Heart left ventricle (tissue), 16 donors: ENCODE results near the gene NOCT. TPM values are rescaled to one million over a fixed set of nuclear protein-coding genes. Genes with fewer than 3 reads are reported as not detected.

ENCODE experiments used
- ATAC-seq, 4 donors: fragments of 200-7000 bp; cut with Tn5 transposase; one replicate each; pipeline ENCODE4 v1.9.1; 2020 to 2022; ENCODE audit warnings: moderate library complexity in 4 of 4, mild to moderate bottlenecking in 3 of 4, moderate number of reproducible peaks in 1 of 4
- DNase-seq, 5 donors: peaks; one replicate each; pipeline ENCODE4 v3.0.0-alpha.2; 2020
- H3K27ac ChIP-seq, 12 donors: fragments of 200-600 bp; sonication (generic) in 4 of 12; one replicate each; pipeline versions ENCODE4 v1.5.0 to v1.8.0; 2016 to 2022; ENCODE audit warnings: mild to moderate bottlenecking in 2 of 12
- H3K27me3 ChIP-seq, 9 donors: fragments of 200-600 bp; sonication (generic) in 2 of 9; one replicate each; pipeline versions ENCODE4 v1.5.1 to v1.8.0; 2016 to 2022; ENCODE audit warnings: mild to moderate bottlenecking in 3 of 9
- H3K36me3 ChIP-seq, 9 donors: fragments of 200-600 bp; sonication (generic) in 2 of 9; one replicate each; pipeline versions ENCODE4 v1.5.0 to v1.8.0; 2018 to 2022; ENCODE audit warnings: mild to moderate bottlenecking in 2 of 9
- H3K4me1 ChIP-seq, 12 donors: fragments of 200-600 bp; sonication (generic) in 4 of 12; one replicate each; pipeline versions ENCODE4 v1.5.0 to v1.8.0; 2016 to 2022; ENCODE audit warnings: mild to moderate bottlenecking in 3 of 12
- H3K4me3 ChIP-seq, 12 donors: fragments of 200-600 bp; sonication (generic) in 4 of 12; one replicate each; pipeline versions ENCODE4 v1.5.0 to v1.8.0; 2017 to 2022; ENCODE audit warnings: mild to moderate bottlenecking in 9 of 12, moderate library complexity in 4 of 12
- H3K9me3 ChIP-seq, 12 donors: fragments of 200-600 bp; sonication (generic) in 4 of 12; one replicate each; pipeline versions ENCODE4 v1.5.0 to v1.8.0; 2016 to 2022; ENCODE audit warnings: mild to moderate bottlenecking in 1 of 12
- POLR2A ChIP-seq, 2 donors: fragments of 450-650 bp; IDR thresholded peaks; one replicate each; pipeline ENCODE4 v1.6.1; 2017; ENCODE audit warnings: antibody characterized with exemption in 2 of 2, mild to moderate bottlenecking in 2 of 2, moderate library complexity in 2 of 2
- WGBS, 4 donors: extraction: QIAGEN DNeasy Blood & Tissue Kit in 2 of 4; methylation state at CpG; one replicate each; pipeline versions ENCODE4 v1.1.5 to v1.1.7; 2013 to 2018; 5-methylcytosine and 5-hydroxymethylcytosine counted together
- intact Hi-C, 10 donors: fragments of 100-400 bp; cut with DNase I; formaldehyde crosslinking; loops; one replicate each; pipeline versions ENCODE4 v1.11.1 to v1.14.2; 2022
- polyA plus RNA-seq, 2 donors: library from polyadenylated mRNA; stranded (reverse); fragments of 200-250 nt; gene quantifications; one replicate each; pipeline ENCODE4 v1.2.3, GENCODE V29; 2013
- total RNA-seq, 9 donors: library from RNA; depleted of rRNA in 2 of 9; stranded (reverse); fragments of >200 nt in 2 of 9; fragmentation: NEBNext Ultra II Directional in 3 of 9; extraction: Animal tissue kit (Norgen Biotek cat#: 25700) in 3 of 9; gene quantifications; one replicate each; pipeline versions ENCODE4 v1.1.0 to v1.2.4, GENCODE V29; 2016 to 2023
- TF ChIP-seq, protein P1 (sequence below), 12 donors: fragments of 200-600 bp; sonication (generic) in 4 of 12; IDR thresholded peaks; one replicate each; pipeline versions ENCODE4 v1.5.0 to v1.8.0; 2018 to 2022; ENCODE audit warnings: antibody characterized with exemption in 12 of 12, mild to moderate bottlenecking in 5 of 12
- donor health status: ischemic (EF 13 %, LVEDD 7.1; RV severe dilation, severe dysfunction).
- donor health status: healthy with polysubstance abuse.
- donor health status: DM: no; HTN: yes; CAD: no.
- donor health status: DM: no; HTN: no; CAD: no.
- donor health status: ischemic (EF 25% LVEDD 6.9; RV normal size, moderate dysfunction).
- donor health status: ischemic (EF 25% LVEDD 5.7; RV mildly dilated, moderate dysfunction).
- donor health status: healthy.
- donor health status: DM: yes; HTN: yes; CAD: no.
- donor health status: ischemic (EF 35%, LVEDD 5.7; RV mildly dilated, moderate dysfunction).
- donor health status: nonischemic (EF 11% LVEDD 7.7; RV severe dilation, severe dysfunction).
- donor health status: DM: yes; HTN: yes; CAD: no.
- donor health status: PGD.
- donor health status: ischemic (EF 29% LVEDD 5.4; RV normal size, mild dysfunction).
- donor health status: nonischemic (EF 23%, LVEDD 6.1; RV moderate dilation, normal function).

NOCT gene
- total and polyA plus RNA-seq, 11 donors = 3.1 to 16.8 (median 8.5) TPM

DNA sequence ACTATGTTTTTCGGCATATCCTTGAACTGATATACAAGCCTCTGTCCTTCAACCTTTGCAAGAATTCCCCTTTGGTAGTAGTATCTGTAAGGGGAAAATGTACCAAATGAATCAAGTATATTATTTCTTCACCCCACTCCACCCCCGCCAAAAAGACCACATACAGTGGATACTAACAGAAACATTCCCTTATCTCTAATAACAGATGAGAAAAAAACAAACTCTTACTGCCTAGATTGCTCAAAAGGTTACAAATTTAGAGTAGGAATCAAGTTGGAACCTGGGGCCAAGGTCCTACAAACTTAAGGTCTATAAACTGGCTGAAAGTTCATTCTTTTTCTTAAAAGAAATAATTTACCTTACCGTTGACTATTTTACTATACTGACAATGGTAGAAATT, 45.0 kb downstream of the NOCT start:
- peaks cover 0 to 99% (median 98%) of the 10 kb centered on the region in 9 donors for H3K36me3 ChIP-seq
- peaks cover 0 to 24% (median 4%) of the 10 kb centered on the region in 12 donors for H3K4me1 ChIP-seq
- 94 to 99% (median 98%) methylated on average over 3 of the region's 3 CpGs for WGBS, 4 donors
- ATAC-seq (no peak), DNase-seq (no peak)
- H3K4me3 ChIP-seq = no peak overlapping the region
- no peak overlapping the region for H3K27ac ChIP-seq
- H3K27me3 ChIP-seq = no peaks in the 10 kb centered on the region
- intact Hi-C loops = no loop called here
- TF ChIP-seq, protein P1, sequence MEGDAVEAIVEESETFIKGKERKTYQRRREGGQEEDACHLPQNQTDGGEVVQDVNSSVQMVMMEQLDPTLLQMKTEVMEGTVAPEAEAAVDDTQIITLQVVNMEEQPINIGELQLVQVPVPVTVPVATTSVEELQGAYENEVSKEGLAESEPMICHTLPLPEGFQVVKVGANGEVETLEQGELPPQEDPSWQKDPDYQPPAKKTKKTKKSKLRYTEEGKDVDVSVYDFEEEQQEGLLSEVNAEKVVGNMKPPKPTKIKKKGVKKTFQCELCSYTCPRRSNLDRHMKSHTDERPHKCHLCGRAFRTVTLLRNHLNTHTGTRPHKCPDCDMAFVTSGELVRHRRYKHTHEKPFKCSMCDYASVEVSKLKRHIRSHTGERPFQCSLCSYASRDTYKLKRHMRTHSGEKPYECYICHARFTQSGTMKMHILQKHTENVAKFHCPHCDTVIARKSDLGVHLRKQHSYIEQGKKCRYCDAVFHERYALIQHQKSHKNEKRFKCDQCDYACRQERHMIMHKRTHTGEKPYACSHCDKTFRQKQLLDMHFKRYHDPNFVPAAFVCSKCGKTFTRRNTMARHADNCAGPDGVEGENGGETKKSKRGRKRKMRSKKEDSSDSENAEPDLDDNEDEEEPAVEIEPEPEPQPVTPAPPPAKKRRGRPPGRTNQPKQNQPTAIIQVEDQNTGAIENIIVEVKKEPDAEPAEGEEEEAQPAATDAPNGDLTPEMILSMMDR (IDR thresholded peaks at IDR 0.05) = no peak
- no peak for TF ChIP-seq POLR2A (IDR thresholded peaks at IDR 0.05)
- no peaks in the 10 kb centered on the region for H3K9me3 ChIP-seq

- H3K4me3 ChIP-seq = no peak overlapping the region
These were observed 60.6 kb downstream of the NOCT start for GRCh38 chr4:139076016-139076744.

GRCh38 chr4:139077567-139078355, 62.2 kb downstream of the NOCT start:
- Histone ChIP-seq H3K4me3 (peak overlapping the region in 1 of 12 donors; percentile 17), H3K9me3 (no peaks in the 10 kb centered on the region), H3K27ac (peak overlapping the region; percentile 44 to 95 (median 68)), H3K27me3 (no peaks in the 10 kb centered on the region), H3K36me3 (peaks cover 0 to 10% (median 3%) of the 10 kb centered on the region in 9 donors), H3K4me1 (peaks cover 0 to 73% (median 61%) of the 10 kb centered on the region in 12 donors)
- DNase-seq (no peak), ATAC-seq (no peak)
- WGBS, 4 donors = 18 to 34% (median 21%) methylated on average over 1 of the region's 1 CpG
- intact Hi-C loops = no loop called here
- TF ChIP-seq, protein P1 (IDR thresholded peaks at IDR 0.05) = no peak
- TF ChIP-seq POLR2A (IDR thresholded peaks at IDR 0.05) = no peak

More at GRCh38 chr4:139076016-139076744, 60.6 kb downstream of the NOCT start:
- WGBS, 4 donors = 50 to 71% (median 63%) methylated on average over 1 of the region's 1 CpG
- intact Hi-C loops = no loop called here
- peaks cover 0 to 65% (median 48%) of the 10 kb centered on the region in 12 donors for H3K4me1 ChIP-seq
- no peaks in the 10 kb centered on the region for H3K27me3 ChIP-seq
- H3K9me3 ChIP-seq = no peaks in the 10 kb centered on the region
- peaks cover 0 to 25% (median 19%) of the 10 kb centered on the region in 9 donors for H3K36me3 ChIP-seq
- ATAC-seq = peak; percentile 86 to 90 (median 88)
- DNase-seq = no peak
- no peak for TF ChIP-seq POLR2A (IDR thresholded peaks at IDR 0.05)
- TF ChIP-seq, protein P1 (IDR thresholded peaks at IDR 0.05) = no peak
- H3K27ac ChIP-seq = peak overlapping the region; percentile 44 to 95 (median 68)

GRCh38 chr4:139078926-139079325, 63.3 kb downstream of the NOCT start:
- H3K4me1 ChIP-seq = peaks cover 0 to 72% (median 59%) of the 10 kb centered on the region in 12 donors
- no peak for TF ChIP-seq POLR2A (IDR thresholded peaks at IDR 0.05)
- TF ChIP-seq, protein P1 (IDR thresholded peaks at IDR 0.05) = no peak
- ATAC-seq = no peak

More at GRCh38 chr4:139078926-139079325, 63.3 kb downstream of the NOCT start:
- Histone ChIP-seq H3K27me3 (no peaks in the 10 kb centered on the region), H3K4me3 (no peak overlapping the region), H3K27ac (peak overlapping the region in 8 of 12 donors; percentile 11 to 95 (median 72)), H3K9me3 (no peaks in the 10 kb centered on the region), H3K36me3 (peaks cover 0 to 4% (median 0%) of the 10 kb centered on the region in 9 donors)
- intact Hi-C loops = no loop called here
- 92 to 96% (median 94%) methylated on average over 4 of the region's 4 CpGs for WGBS, 4 donors
- DNase-seq = no peak
